WTC11 (cell line): ENCODE data around the gene ZNF470. TPM values are rescaled to one million over a fixed set of nuclear protein-coding genes. Genes with fewer than 3 reads are reported as not detected.
A peak's percentile ranks its signal among the peaks of the same experiment; 100 is the strongest.

Source experiments
- ATF1 ChIP-seq: sonication (generic); formaldehyde crosslinking; IDR thresholded peaks from 2 replicates; pipeline ENCODE4 v1.8.1; 2023; ENCODE audit warnings: mild to moderate bottlenecking, moderate library complexity, missing genetic modification reagents
- CBFB ChIP-seq: sonication (generic); formaldehyde crosslinking; IDR thresholded peaks from 2 replicates; pipeline ENCODE4 v1.8.1; 2022; ENCODE audit warnings: mild to moderate bottlenecking, low read depth, missing genetic modification reagents
- CDX4 ChIP-seq: fragments of 250-450 bp; sonication (Bioruptor Pico); IDR thresholded peaks from 2 replicates; pipeline ENCODE4 v1.9.0; 2021; ENCODE audit warnings: moderate library complexity, mild to moderate bottlenecking, inconsistent platforms, borderline replicate concordance
- CTCF ChIP-seq: fragments of 200-600 bp; IDR thresholded peaks from 2 replicates; pipeline ENCODE4 v1.8.0; 2022; ENCODE audit warnings: antibody characterized with exemption
- E2F1 ChIP-seq: sonication (generic); formaldehyde crosslinking; IDR thresholded peaks from 2 replicates; pipeline ENCODE4 v1.8.0; 2022; ENCODE audit warnings: mild to moderate bottlenecking, missing genetic modification reagents
- E2F4 ChIP-seq: sonication (generic); formaldehyde crosslinking; IDR thresholded peaks from 2 replicates; pipeline ENCODE4 v1.8.1; 2022; ENCODE audit warnings: low read depth, mild to moderate bottlenecking, moderate library complexity, missing genetic modification reagents, borderline replicate concordance
- ELF4 ChIP-seq: sonication (generic); formaldehyde crosslinking; IDR thresholded peaks from 2 replicates; pipeline ENCODE4 v1.8.1; 2022; ENCODE audit warnings: low read depth, mild to moderate bottlenecking, moderate library complexity, missing genetic modification reagents
- EMX1 ChIP-seq: fragments of 250-450 bp; sonication (Bioruptor Pico); IDR thresholded peaks from 2 replicates; pipeline ENCODE4 v1.8.0; 2021; ENCODE audit warnings: mild to moderate bottlenecking
- FOXJ3 ChIP-seq: sonication (generic); formaldehyde crosslinking; IDR thresholded peaks from 2 replicates; pipeline ENCODE4 v1.9.0; 2021; ENCODE audit warnings: missing genetic modification reagents, mild to moderate bottlenecking, borderline replicate concordance
- GTF2I ChIP-seq: fragments of 250-450 bp; sonication (Bioruptor Pico); conservative IDR thresholded peaks from 2 replicates; pipeline ENCODE4 v1.4.0; 2021; ENCODE audit warnings: mild to moderate bottlenecking
- JAZF1 ChIP-seq: fragments of 250-450 bp; sonication (Bioruptor Pico); IDR thresholded peaks from 2 replicates; pipeline ENCODE4 v1.9.0; 2021; ENCODE audit warnings: moderate library complexity, mild to moderate bottlenecking, inconsistent platforms
- JUN ChIP-seq: sonication (generic); formaldehyde crosslinking; IDR thresholded peaks from 2 replicates; pipeline ENCODE4 v1.8.0; 2023; ENCODE audit warnings: mild to moderate bottlenecking, missing genetic modification reagents
- KAT7 ChIP-seq: sonication (generic); formaldehyde crosslinking; IDR thresholded peaks from 2 replicates; pipeline ENCODE4 v1.8.1; 2023; ENCODE audit warnings: missing genetic modification reagents, mild to moderate bottlenecking, borderline replicate concordance
- MAX ChIP-seq: sonication (generic); formaldehyde crosslinking; IDR thresholded peaks from 2 replicates; pipeline ENCODE4 v1.8.0; 2022; ENCODE audit warnings: mild to moderate bottlenecking, missing genetic modification reagents
- MXD4 ChIP-seq: fragments of 250-450 bp; sonication (Bioruptor Pico); IDR thresholded peaks from 2 replicates; pipeline ENCODE4 v1.8.0; 2021; ENCODE audit warnings: mild to moderate bottlenecking, moderate library complexity, borderline replicate concordance
- MYBL2 ChIP-seq: sonication (generic); formaldehyde crosslinking; IDR thresholded peaks from 2 replicates; pipeline ENCODE4 v1.8.1; 2023; ENCODE audit warnings: mild to moderate bottlenecking, moderate library complexity, missing genetic modification reagents
- NFATC4 ChIP-seq: fragments of 250-450 bp; sonication (Bioruptor Pico); IDR thresholded peaks from 2 replicates; pipeline ENCODE4 v1.9.0; 2021; ENCODE audit warnings: mild to moderate bottlenecking
- NR2C2 ChIP-seq: sonication (generic); formaldehyde crosslinking; IDR thresholded peaks from 2 replicates; pipeline ENCODE4 v1.8.0; 2022; ENCODE audit warnings: mild to moderate bottlenecking, missing genetic modification reagents
- RELA ChIP-seq: sonication (generic); formaldehyde crosslinking; IDR thresholded peaks from 2 replicates; pipeline ENCODE4 v1.8.1; 2022; ENCODE audit warnings: missing genetic modification reagents, mild to moderate bottlenecking, borderline replicate concordance
- SOX15 ChIP-seq: fragments of 250-450 bp; sonication (Bioruptor Pico); IDR thresholded peaks from 2 replicates; pipeline ENCODE4 v1.9.0; 2021; ENCODE audit warnings: mild to moderate bottlenecking
- STAT6 ChIP-seq: sonication (generic); formaldehyde crosslinking; conservative IDR thresholded peaks from 2 replicates; pipeline ENCODE4 v1.8.1; 2023; ENCODE audit warnings: mild to moderate bottlenecking, low read depth, missing genetic modification reagents, moderate library complexity
- USF2 ChIP-seq: sonication (generic); formaldehyde crosslinking; IDR thresholded peaks from 2 replicates; pipeline ENCODE4 v1.8.1; 2023; ENCODE audit warnings: mild to moderate bottlenecking, missing genetic modification reagents, moderate library complexity
- ZNF281 ChIP-seq: sonication (generic); formaldehyde crosslinking; IDR thresholded peaks from 2 replicates; pipeline ENCODE4 v1.8.0; 2023; ENCODE audit warnings: mild to moderate bottlenecking, missing genetic modification reagents
- ZNF317 ChIP-seq: sonication (generic); formaldehyde crosslinking; IDR thresholded peaks from 2 replicates; pipeline ENCODE4 v1.8.1; 2023; ENCODE audit warnings: low read depth, mild to moderate bottlenecking, moderate library complexity, missing genetic modification reagents, borderline replicate concordance
- ZNF423 ChIP-seq: fragments of 250-450 bp; sonication (Bioruptor Pico); IDR thresholded peaks from 2 replicates; pipeline ENCODE4 v2.1.2; 2022; ENCODE audit warnings: mild to moderate bottlenecking, moderate library complexity
- ZNF512 ChIP-seq: sonication (generic); formaldehyde crosslinking; IDR thresholded peaks from 2 replicates; pipeline ENCODE4 v1.8.1; 2022; ENCODE audit warnings: missing genetic modification reagents, borderline replicate concordance
- total RNA-seq: library from RNA; stranded (reverse); gene quantifications from 3 replicates; pipeline ENCODE4 v1.2.3, GENCODE V29; 2021

The ZNF470 gene
- total RNA-seq, 1 experiment from 2014 or later, result 6.5 TPM

GRCh38 chr19:56637976-56638555, 70.8 kb downstream of the ZNF470 start (continued):
- TF ChIP-seq ZNF512 (CRISPR knock-in tag) (peak; percentile 94), EMX1 (CRISPR knock-in tag) (no peak), NFATC4 (CRISPR knock-in tag) (no peak), E2F1 (CRISPR knock-in tag) (peak; percentile 90), GTF2I (CRISPR knock-in tag) (no peak), JAZF1 (CRISPR knock-in tag) (no peak), JUN (CRISPR knock-in tag) (peak; percentile 100), E2F4 (CRISPR knock-in tag) (peak; percentile 97), CBFB (CRISPR knock-in tag) (peak; percentile 99), ELF4 (CRISPR knock-in tag) (peak; percentile 97), USF2 (CRISPR knock-in tag) (peak; percentile 65), NR2C2 (CRISPR knock-in tag) (peak; percentile 44; the same call in 1 of the 2 replicates), ATF1 (CRISPR knock-in tag) (peak; percentile 98), RELA (peak; percentile 99), CDX4 (CRISPR knock-in tag) (no peak), ZNF423 (no peak), CTCF (no peak), MAX (CRISPR knock-in tag) (peak; percentile 95), KAT7 (peak; percentile 100), ZNF281 (CRISPR knock-in tag) (peak; percentile 95), FOXJ3 (CRISPR knock-in tag) (peak; percentile 91), MXD4 (no peak), MYBL2 (CRISPR knock-in tag) (peak; percentile 95), SOX15 (CRISPR knock-in tag) (no peak), STAT6 (CRISPR knock-in tag) (peak; percentile 98; the same call in 1 of the 2 replicates), ZNF317 (peak; percentile 87)
